IPS-15b (cell line): ENCODE data around the gene HM13.
"Not testable (repeated sequence)": the region's sequence is repeated elsewhere in the genome, so short reads cannot be mapped to it uniquely, and the experiment has no call there.

ENCODE experiments used
- H3K27me3 ChIP-seq: one replicate; pipeline ENCODE4 v1.6.1; 2013; ENCODE audit warnings: low read length; ENCODE audit not compliant: control insufficient read depth, insufficient read depth
- H3K36me3 ChIP-seq: one replicate; pipeline ENCODE4 v1.6.1; 2013; ENCODE audit warnings: low read length; ENCODE audit not compliant: control insufficient read depth, insufficient read depth
- H3K4me1 ChIP-seq: one replicate; pipeline ENCODE4 v1.6.1; 2013; ENCODE audit warnings: mild to moderate bottlenecking, low read length; ENCODE audit not compliant: control insufficient read depth, insufficient read depth
- H3K4me3 ChIP-seq: one replicate; pipeline ENCODE4 v1.5.1; 2013; ENCODE audit warnings: low read depth, low read length
- H3K9ac ChIP-seq: one replicate; pipeline ENCODE4 v1.6.1; 2013; ENCODE audit warnings: low read depth, mild to moderate bottlenecking, low read length
- H3K9me3 ChIP-seq: one replicate; pipeline ENCODE4 v1.6.1; 2013; ENCODE audit warnings: mild to moderate bottlenecking, low read length; ENCODE audit not compliant: control insufficient read depth, insufficient read depth

HM13 gene

DNA sequence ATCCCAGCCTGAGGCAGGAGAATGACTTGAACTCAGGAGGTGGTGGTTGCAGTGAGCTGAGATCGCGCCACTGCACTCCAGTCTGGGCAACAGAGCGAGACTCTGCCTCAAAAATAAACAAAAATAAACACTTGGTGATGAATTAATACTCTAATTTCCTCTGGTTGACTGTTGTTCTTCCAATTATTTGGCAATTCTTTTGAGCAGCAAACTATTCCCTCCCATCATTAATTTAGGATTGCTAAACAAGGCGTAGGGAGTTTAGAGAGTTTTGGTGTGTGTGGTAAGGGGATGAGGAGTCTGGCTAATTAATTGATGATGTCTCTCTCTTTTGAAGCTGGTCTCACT is 88.2 kb downstream of the HM13 start:
- H3K4me3 ChIP-seq, result no peak overlapping the region
- H3K9ac ChIP-seq, result no peak overlapping the region
- no peaks in the 10 kb centered on the region for H3K27me3 ChIP-seq
- no peaks in the 10 kb centered on the region for H3K9me3 ChIP-seq
- H3K36me3 ChIP-seq, result peaks cover 9% of the 10 kb centered on the region
- peaks cover 13% of the 10 kb centered on the region for H3K4me1 ChIP-seq

DNA sequence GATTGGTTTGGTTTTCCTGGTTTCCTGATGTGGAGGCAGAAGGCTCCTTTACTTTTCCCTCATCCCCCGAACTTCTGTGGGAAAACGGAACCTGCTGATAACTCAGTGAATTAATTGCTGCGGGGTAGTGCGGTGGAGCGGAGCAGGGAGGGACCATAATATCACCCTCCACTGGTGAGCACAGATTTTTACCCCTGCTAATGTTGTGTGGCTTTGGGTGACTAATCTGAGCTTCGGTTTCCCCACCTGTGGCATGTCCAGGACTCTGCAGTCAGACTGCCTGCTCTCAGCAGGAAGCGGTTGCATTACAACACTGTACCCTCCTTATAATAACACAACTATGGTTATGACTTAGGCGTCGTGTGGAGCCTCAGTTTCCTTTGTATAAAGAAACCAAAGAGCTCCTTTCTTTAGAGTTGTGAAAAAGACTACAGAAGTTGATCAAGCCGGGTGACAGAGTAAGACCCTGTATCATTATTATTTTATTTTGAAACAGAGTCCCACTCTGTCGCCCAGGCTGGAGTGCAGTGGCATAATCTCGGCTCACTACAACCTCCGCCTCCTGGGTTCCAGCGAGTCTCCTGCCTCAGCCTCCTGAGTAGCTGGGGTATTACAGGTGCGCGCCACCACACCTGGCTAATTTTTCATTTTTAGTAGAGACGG is 88.7 kb downstream of the HM13 start:
- no peak overlapping the region for H3K9ac ChIP-seq
- no peaks in the 10 kb centered on the region for H3K27me3 ChIP-seq
- H3K4me3 ChIP-seq, result no peak overlapping the region
- peaks cover 9% of the 10 kb centered on the region for H3K36me3 ChIP-seq
- H3K4me1 ChIP-seq, result peaks cover 17% of the 10 kb centered on the region
- H3K9me3 ChIP-seq, result no peaks in the 10 kb centered on the region

DNA sequence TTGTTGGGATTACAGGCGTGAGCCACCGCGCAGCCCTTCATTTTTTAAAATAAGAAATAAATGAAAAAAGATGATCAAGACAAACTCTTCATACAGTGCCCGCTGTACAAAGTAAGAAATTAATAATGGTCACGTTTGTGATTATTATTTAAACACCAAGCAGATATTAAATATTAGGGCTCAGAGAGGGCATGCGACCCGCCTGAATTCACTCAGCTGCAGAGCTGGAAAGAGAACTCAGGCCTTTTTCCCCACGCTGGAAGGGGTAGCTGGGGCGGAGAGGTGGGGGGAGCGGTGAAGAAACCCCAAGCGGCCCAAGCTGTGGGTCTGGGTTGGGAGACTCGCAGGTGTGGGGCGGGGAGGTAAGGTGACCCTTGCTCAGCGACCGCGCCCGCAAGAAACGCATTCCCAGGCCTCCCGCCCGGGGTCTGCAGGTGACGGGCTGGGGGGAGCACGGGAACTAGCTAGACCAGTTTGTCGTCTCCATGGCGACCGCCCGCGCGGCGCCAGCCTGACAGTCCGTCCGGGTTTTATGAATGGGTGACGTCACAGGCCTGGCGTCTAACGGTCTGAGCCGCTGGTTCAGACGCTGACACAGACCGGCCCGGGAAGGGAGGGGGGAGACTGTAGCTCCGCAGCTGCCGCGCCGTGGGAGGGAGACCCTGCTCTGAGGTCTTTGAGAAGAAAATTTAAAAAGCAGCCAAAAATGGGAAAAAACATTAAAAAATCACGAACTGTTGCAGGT is 89.8 kb downstream of the HM13 start:
- peak overlapping the region; percentile 98 for H3K4me3 ChIP-seq
- peak overlapping the region; percentile 56 for H3K9ac ChIP-seq
- H3K27me3 ChIP-seq, result no peaks in the 10 kb centered on the region
- peaks cover 9% of the 10 kb centered on the region for H3K36me3 ChIP-seq
- H3K9me3 ChIP-seq, result no peaks in the 10 kb centered on the region
- peaks cover 23% of the 10 kb centered on the region for H3K4me1 ChIP-seq

DNA sequence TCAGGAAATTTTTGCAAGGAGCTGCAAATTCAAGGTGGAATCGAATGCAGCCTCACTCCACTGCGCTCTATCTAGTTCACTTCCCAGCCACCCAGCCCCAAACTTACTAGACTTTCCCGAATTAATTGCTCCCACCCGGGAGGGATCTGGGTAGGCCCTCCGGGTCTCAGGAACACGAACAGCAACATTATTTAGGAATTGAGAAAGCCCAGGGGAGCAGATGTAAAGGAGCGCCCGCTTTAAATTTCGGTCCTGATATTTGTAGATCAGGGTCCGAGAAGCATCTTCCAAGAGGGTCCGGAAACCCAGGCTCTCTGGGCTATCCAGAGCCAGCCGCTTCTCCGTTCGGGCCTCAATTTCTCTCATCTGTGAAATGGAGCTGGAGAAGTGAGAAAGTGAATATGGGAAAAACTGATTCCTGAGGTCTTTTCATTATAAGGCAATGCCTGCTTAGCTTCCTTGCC is 90.4 kb downstream of the HM13 start:
- Histone ChIP-seq H3K36me3 (peaks cover 9% of the 10 kb centered on the region), H3K4me3 (peak overlapping the region; percentile 98), H3K27me3 (no peaks in the 10 kb centered on the region), H3K4me1 (peaks cover 23% of the 10 kb centered on the region), H3K9ac (peak overlapping the region; percentile 56), H3K9me3 (no peaks in the 10 kb centered on the region)

DNA sequence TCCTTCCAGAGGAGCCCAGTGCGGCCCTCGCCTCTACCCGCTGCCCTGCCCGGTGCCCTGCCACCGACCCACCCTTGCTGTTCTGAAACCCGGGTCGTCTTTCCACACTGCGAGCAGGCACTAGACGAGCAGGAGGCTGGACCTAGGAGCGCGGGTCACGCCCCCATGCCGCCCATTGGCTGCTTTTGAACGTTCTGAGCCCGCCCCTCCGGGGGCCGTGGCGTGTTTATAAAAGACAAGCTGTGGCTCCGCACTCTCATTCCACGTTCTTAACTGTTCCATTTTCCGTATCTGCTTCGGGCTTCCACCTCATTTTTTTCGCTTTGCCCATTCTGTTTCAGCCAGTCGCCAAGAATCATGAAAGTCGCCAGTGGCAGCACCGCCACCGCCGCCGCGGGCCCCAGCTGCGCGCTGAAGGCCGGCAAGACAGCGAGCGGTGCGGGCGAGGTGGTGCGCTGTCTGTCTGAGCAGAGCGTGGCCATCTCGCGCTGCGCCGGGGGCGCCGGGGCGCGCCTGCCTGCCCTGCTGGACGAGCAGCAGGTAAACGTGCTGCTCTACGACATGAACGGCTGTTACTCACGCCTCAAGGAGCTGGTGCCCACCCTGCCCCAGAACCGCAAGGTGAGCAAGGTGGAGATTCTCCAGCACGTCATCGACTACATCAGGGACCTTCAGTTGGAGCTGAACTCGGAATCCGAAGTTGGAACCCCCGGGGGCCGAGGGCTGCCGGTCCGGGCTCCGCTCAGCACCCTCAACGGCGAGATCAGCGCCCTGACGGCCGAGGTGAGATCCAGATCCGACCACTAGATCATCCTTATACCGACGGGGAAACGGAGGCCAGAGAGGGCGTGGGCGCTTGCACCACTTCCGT is 91.0 kb downstream of the HM13 start, which contains the start of gene ID1:
TSS of gene ID1 (plus strand) at position 259 of the 871 bp plus-strand sequence. CDS start at position 358, 99 bp downstream.
- no peaks in the 10 kb centered on the region for H3K27me3 ChIP-seq

DNA sequence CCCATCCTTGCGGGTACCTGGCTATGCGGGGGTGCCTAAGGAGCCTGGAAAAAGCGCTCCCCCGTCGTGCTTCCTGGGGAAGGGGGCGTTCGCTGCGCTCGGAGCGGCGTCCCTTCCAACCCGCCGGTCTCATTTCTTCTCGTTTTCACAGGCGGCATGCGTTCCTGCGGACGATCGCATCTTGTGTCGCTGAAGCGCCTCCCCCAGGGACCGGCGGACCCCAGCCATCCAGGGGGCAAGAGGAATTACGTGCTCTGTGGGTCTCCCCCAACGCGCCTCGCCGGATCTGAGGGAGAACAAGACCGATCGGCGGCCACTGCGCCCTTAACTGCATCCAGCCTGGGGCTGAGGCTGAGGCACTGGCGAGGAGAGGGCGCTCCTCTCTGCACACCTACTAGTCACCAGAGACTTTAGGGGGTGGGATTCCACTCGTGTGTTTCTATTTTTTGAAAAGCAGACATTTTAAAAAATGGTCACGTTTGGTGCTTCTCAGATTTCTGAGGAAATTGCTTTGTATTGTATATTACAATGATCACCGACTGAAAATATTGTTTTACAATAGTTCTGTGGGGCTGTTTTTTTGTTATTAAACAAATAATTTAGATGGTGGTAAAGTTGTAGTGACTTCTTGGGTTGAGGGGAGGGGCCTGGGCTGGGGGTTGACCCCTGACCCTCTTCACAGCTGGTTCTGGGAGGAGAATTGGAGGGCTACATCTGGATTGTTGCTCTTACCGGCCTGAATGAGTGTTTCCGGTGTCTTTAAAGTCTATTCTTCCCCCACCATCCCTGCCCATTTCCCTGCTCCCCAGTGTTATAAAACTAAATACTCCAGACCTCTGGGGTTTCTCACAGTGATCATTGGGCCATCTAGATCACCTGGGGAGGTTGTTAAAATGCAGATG is 91.9 kb downstream of the HM13 start:
- H3K4me3 ChIP-seq, result peak overlapping the region; percentile 98
- no peaks in the 10 kb centered on the region for H3K9me3 ChIP-seq
- peak overlapping the region; percentile 94 for H3K9ac ChIP-seq
- H3K27me3 ChIP-seq, result no peaks in the 10 kb centered on the region
- peaks cover 23% of the 10 kb centered on the region for H3K4me1 ChIP-seq
- peaks cover 9% of the 10 kb centered on the region for H3K36me3 ChIP-seq

More for the DNA sequence above, 91.0 kb downstream of the HM13 start, which contains the start of gene ID1:
- H3K9me3 ChIP-seq, result no peaks in the 10 kb centered on the region
- peaks cover 9% of the 10 kb centered on the region for H3K36me3 ChIP-seq
- peak within 1 kb of the TSS; percentile 98 for H3K4me3 ChIP-seq
- H3K4me1 ChIP-seq, result peaks cover 23% of the 10 kb centered on the region
- peak within 1 kb of the TSS; percentile 94 for H3K9ac ChIP-seq

DNA sequence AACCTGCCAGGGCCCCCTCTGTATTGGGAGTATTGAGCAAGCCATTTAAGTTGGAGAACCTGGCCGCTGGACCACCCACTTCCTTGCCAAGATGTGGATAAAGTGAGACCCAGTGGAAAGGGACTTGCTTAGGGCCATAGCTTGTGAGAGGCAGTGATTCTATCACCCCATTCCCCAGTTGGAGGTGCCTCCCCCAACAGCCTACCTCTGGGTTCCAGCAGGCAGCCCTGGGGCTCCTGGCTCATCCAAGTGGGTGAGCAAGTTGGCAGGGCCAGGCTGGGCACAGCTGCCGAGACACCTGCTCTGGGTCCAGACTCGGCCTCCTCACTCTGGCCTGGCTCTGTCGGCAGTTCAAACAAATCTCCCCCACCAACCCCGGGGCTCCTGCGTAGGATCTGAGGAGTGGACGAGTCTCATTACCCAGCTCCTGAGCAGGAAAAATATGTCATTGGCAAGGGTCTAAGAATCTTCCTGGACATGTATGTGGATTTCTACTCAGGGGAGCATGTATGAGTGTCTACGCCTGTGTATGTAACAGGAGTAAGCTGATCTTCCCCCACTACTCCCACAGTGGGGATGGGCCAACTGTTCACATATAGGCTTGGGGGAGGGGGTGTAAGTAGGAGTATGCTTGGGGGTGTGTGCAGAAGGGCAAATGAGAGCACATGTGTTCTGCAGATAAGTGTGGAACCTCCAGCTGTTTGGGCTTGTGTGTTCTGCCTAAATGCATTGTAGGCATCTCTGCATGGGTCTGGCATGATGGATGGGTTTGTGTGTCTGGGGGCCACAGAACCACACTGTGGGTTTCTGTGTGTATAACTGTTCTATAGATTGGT is 92.8 kb downstream of the HM13 start:
- Histone ChIP-seq H3K9me3 (no peaks in the 10 kb centered on the region), H3K36me3 (peaks cover 9% of the 10 kb centered on the region), H3K4me3 (peak overlapping the region; percentile 98), H3K9ac (peak overlapping the region; percentile 94), H3K27me3 (no peaks in the 10 kb centered on the region), H3K4me1 (peaks cover 23% of the 10 kb centered on the region)

DNA sequence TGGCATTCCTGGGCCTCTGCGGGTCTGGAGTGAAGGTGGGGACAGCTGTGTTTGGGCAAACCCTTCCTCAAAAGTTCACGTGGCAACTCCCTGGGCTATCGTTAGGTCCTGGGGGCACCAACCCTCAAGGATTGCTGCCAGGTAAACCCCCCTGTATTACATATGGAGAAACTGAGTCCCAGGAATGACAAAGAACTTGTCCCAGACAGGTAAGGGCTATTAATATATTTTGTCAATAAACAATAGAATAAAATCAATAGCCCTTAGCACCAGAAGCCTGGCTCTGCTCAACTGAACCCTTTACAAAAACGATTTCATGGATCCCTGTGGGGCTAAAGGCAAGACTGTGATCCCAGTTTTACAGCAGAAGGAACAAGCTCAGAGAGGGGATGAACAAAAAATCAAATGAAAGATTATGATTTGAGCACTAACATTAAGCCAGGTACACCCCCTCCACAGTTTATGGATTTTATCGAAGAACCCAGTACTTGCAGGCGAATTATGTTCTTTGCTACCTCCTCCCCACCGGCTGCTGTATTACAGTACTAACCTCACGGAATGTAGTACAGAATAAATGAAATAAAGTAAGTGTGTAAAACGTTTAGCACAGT is 93.5 kb downstream of the HM13 start:
- Histone ChIP-seq H3K9me3 (no peaks in the 10 kb centered on the region), H3K4me3 (peak overlapping the region; percentile 98), H3K27me3 (no peaks in the 10 kb centered on the region), H3K4me1 (peaks cover 20% of the 10 kb centered on the region), H3K36me3 (peaks cover 9% of the 10 kb centered on the region), H3K9ac (peak overlapping the region; percentile 40)

DNA sequence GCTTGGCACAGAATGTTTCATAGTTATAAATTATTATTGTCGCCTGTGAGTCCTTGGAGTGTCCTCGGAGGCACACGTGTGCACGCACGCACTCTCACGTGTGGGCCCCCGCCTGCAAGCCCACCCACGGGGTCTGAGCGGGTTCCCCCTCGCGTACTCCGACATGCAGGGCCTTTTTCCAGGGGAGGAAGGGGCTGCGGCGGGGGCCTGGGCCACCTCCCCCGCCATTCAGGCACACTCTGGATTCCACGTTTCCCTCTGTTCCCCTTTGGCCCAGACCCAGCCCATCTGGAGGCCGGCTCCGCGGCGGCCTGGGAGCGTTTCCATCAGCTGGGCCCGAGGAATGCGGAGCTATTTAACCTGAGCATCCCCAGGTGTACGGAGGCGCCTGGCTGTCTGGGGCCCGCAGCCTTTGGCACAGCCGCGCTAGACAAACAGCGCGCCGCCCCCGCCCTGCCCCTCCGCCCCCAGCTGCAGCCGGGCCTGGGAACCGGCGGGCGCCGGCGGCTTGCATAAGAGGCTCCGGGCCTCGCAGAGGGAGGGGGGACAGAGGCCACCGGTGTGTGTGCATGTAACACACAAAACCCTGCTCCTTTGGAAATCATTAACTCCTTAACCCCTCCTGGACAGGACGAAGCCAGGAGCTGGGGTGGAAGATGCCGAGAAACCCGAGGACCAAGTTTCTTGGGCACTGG is 94.2 kb downstream of the HM13 start:
- Histone ChIP-seq H3K4me1 (peaks cover 18% of the 10 kb centered on the region), H3K27me3 (no peaks in the 10 kb centered on the region), H3K9me3 (no peaks in the 10 kb centered on the region), H3K9ac (peak overlapping the region; percentile 40), H3K4me3 (peak overlapping the region; percentile 38), H3K36me3 (peaks cover 9% of the 10 kb centered on the region)

DNA sequence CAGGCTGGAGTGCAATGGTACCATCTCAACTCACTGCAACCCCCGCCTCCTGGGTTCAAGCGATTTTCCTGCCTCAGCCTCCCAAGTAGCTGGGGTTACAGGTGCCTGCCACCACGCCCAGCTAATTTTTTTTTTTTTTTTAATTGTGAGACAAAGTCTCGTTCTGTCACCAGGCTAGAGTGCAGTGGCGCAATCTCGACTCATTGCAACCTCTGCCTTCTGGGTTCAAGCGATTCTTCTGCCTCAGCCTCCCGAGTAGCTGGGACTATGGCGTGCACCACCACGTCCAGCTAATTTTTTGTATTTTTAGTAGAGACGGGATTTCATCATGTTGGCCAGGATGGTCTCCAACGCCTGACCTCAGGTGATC is 98.0 kb downstream of the HM13 start:
- not testable (repeated sequence) for H3K4me3 ChIP-seq, H3K9ac ChIP-seq, H3K9me3 ChIP-seq, H3K36me3 ChIP-seq, H3K27me3 ChIP-seq
- peaks cover 12% of the 10 kb centered on the region for H3K4me1 ChIP-seq
